C4-2B (cell line): Measurements from ENCODE around the gene TRERF1.

Experiments used
- ZFX ChIP-seq: fragments of 450-650 bp; IDR thresholded peaks from 2 replicates; pipeline ENCODE4 v1.6.1; 2017
- TF ChIP-seq, protein P1 (sequence below): fragments of 450-650 bp; conservative IDR thresholded peaks from 2 replicates; pipeline ENCODE4 v1.5.1; 2017; ENCODE audit warnings: mild to moderate bottlenecking

DNA sequence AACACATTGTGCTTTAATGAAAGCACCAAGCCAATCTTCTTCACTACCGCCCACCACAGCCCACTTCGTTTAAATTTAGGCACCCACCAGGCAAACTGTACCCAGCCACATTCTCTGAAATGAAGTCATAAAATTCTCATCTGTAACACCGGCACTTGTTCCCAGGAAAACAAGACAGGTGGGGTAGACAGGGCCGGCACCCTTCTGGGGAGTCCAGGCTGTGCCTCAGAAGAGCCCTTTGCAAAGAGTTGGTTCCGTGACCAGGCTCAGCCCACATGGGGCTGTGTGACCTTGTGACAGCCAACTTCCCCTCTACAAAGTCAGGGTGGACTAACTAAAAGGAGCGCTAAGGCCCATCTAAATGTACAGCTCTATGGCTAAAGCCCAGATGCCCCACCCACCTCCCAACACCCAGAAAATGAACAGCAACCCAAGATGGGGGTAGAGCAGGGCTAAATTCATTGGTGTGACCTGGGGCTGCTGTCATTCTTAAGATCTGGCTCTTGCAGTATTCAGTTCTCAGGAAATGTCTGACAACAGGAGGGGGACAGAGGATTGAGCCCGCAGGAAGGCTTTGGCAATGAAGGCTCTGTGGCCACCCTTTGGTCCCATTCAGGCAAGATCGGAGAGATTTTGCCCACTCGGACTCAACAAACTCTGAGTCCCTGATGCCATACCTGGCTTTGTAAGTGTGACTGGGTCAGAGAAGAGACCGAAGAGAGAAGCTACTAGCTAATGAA is 56.7 kb downstream of the TRERF1 start:
- TF ChIP-seq, protein P1, sequence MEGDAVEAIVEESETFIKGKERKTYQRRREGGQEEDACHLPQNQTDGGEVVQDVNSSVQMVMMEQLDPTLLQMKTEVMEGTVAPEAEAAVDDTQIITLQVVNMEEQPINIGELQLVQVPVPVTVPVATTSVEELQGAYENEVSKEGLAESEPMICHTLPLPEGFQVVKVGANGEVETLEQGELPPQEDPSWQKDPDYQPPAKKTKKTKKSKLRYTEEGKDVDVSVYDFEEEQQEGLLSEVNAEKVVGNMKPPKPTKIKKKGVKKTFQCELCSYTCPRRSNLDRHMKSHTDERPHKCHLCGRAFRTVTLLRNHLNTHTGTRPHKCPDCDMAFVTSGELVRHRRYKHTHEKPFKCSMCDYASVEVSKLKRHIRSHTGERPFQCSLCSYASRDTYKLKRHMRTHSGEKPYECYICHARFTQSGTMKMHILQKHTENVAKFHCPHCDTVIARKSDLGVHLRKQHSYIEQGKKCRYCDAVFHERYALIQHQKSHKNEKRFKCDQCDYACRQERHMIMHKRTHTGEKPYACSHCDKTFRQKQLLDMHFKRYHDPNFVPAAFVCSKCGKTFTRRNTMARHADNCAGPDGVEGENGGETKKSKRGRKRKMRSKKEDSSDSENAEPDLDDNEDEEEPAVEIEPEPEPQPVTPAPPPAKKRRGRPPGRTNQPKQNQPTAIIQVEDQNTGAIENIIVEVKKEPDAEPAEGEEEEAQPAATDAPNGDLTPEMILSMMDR: no peak
- TF ChIP-seq ZFX: no peak
